ENCODE data around the gene SH3PXD2A. TPM values are rescaled to one million over a fixed set of nuclear protein-coding genes. Genes with fewer than 3 reads are reported as not detected.

SH3PXD2A gene
- total and polyA plus RNA-seq, 2 experiments from 2014 or later: 1.8 to 5.0 TPM

- no peak for TF ChIP-seq ZNF462 (CRISPR knock-in tag; IDR thresholded peaks at IDR 0.05)
- no peak for TF ChIP-seq POLR2AphosphoS5 (IDR thresholded peaks at IDR 0.05; ENCODE audit: low read depth)
- no peak for TF ChIP-seq ETS1 (IDR thresholded peaks at IDR 0.05)
- TF ChIP-seq CTCF (conservative IDR thresholded peaks at IDR 0.05; ENCODE audit: low read depth in 2 of 2): no peak
Measured at GRCh38 chr10:103834436-103835095, 20.8 kb downstream of the SH3PXD2A start (continued).
